ENCODE measurements around the gene SUSD1.
A peak's percentile ranks its signal among the peaks of the same experiment; 100 is the strongest.

SUSD1 gene

GRCh38 chr9:112072721-112073638 lies 102.1 kb downstream of the SUSD1 start:
- no peak for FAIRE-seq
- no peak for DNase-seq (ENCODE audit: insufficient read length, low spot score)

DNA sequence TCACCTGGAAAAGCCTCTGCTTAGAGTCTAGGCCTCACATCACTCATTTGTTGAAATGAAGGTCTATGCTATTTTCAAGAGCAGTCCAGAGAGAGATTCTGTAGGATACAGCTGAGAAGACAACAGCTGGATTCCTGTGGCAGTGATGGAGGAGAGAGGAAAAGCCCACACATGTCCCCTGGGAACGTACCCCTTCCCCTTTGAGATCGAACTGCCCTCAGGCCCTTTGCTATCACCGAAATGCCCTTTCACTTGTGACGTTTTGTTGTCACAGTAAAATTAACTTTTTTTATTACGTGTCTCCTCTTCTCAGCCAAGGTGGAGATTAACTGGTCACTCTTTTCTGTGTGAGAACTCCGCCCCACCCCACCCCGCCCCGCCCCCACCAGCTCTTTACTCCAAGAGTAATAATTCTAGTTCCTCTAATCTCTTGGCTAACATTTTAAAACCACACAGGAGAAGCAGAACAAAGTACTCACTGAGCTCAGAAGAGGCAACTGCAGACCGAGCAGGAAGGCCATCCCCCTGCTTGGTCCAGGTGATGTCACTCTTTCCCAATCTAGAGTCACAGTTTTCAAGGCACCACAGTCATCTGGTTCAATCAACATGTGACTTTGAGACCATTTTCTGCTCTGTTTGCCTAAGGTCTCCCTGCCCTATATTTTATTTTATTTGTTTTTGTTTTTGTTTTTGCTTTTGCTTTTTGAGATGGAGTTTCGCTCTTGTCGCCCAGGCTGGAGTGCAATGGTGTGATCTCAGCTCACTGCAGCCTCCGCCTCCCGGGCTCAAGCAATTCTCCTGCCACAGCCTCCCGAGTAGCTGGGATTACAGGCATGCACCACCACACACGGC lies 105.6 kb downstream of the SUSD1 start:
- peak; percentile 66 for FAIRE-seq

DNA sequence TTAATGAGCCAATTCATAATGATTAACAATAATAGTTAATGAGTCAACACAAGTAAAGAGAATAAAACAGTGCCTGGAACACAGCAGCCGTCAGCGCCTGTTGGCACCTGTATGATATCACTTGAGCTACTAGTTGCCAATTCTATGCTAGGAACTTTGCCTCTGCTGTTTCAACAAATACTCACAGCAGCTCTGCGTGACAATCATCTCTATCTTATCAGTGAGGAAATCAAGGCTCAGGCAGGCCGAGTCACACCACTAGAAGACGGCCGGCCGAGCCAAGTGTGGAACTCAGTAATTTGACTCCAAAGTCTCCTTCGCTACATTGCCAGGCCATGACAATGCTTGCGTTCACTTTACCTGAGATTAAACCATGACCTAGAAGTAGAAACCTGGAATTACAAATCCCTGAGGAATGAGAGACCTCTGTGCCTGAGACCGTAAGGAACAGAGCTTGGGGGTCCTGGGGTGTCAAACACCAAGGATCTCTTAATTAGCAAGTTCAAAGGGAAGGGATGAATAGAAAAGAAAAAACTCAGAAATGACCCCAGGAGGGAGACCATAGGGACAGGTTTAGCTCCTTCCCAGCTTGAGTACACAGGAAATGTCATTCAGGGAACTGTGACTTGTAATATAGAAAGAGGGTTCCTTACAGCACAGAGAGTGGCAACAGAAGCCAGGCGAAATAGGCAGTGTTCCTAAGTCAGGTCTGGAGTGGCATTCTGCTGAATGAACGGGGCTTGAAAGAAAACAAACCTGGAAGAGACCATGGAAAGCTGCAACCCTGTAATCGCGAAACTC lies 109.1 kb downstream of the SUSD1 start:
- FAIRE-seq = no peak

More for the DNA sequence above, 105.6 kb downstream of the SUSD1 start:
- no peak for DNase-seq (ENCODE audit: insufficient read length, low spot score)

DNA sequence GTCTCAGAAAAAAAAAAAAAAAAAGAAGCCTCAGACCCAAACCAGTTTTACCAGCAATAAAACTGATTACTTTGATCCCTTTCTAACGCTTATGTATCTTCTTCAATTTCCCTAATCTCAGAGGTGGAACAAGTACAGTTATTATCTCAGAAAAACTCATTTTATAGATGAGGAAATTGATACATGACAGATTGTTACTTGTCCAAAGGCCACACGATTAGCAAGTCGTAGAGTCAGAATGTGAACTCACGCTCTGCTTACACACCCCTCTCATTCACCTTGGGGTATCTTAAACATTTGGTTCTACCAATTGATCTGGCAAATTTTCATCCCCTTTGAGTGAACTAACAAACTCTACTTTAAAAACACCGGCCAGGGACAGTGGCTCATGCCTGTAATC lies 110.2 kb downstream of the SUSD1 start:
- no peak for DNase-seq (ENCODE audit: insufficient read length, low spot score)
- FAIRE-seq = no peak

More for the DNA sequence above, 109.1 kb downstream of the SUSD1 start:
- DNase-seq (ENCODE audit: insufficient read length, low spot score) = no peak

DNA sequence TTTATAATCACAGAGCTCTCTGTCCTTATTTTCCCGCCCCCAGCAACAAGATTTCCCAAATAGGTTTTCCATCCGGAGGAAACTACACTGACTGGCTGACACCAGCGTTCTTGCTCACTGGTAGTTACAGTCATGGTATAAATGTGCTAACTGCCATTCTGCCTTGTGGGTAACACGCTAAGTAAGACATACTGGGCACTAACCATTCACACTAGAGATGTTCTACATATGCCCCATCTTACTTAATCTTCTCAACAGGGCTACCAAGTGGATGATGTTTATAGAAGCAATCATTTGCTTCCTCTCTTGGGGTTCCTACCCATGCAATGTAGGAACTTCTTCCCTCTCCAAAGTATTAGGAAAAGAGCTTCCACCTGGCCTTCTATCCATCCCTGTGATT lies 111.5 kb downstream of the SUSD1 start:
- no peak for DNase-seq (ENCODE audit: insufficient read length, low spot score)
- no peak for FAIRE-seq

GRCh38 chr9:112063151-112063550 lies 111.9 kb downstream of the SUSD1 start:
- DNase-seq (ENCODE audit: insufficient read length, low spot score) = no peak
- FAIRE-seq = no peak

DNA sequence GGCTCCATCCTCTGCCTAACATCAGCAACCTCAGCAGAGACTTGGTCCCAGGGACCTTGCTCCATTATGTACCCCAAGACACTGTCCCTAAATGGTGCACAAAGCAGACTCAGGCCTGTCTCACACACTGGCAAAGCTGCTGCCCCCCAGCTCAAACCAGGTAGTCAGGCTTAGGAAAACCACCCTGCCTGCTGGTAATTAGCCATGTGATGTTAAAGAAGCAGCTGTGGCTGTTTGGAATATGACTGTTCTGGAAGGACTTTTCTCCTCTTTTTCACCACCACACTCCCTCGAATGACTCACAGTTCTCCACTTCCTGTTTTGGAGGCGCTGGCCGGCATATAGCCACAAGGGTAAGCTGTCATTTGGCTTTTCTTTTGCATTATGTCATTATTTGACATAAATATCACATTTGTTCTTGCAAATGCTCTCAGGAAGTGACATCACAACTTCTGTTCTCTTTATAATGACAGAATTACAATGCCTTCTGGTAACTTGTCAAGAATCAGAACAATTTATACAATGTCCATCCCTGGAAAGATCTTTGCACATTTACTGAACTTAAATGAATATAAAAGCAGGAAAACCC lies 113.9 kb downstream of the SUSD1 start:
- peak; percentile 41 for DNase-seq (ENCODE audit: insufficient read length, low spot score)

DNA sequence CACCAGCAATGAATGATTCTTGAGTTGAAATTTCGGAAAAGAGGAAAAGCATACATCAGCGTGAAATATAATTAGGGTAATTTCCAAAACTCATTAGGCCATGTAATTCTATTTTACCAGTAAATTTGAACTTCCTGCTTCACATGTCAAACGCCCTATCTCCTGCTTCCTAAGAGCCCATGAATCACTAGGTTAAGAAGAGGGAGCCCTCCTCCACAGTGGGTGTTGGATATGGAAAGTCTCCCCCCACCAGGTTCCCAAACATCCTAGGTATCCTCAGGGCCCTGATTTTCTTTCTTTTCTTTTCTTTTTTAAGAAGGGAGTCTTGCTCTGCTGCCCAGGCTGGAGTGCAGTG lies 115.2 kb downstream of the SUSD1 start:
- DNase-seq (ENCODE audit: insufficient read length, low spot score) = no peak
- no peak for FAIRE-seq

More for the DNA sequence above, 113.9 kb downstream of the SUSD1 start:
- FAIRE-seq = peak; percentile 31

- FAIRE-seq = no peak
- DNase-seq (ENCODE audit: insufficient read length, low spot score) = no peak
Measured at GRCh38 chr9:112059145-112059965, 115.7 kb downstream of the SUSD1 start.

- FAIRE-seq (no peak), DNase-seq (ENCODE audit: insufficient read length, low spot score) (no peak)
Measured at GRCh38 chr9:112056996-112057395, 118.1 kb downstream of the SUSD1 start.

GRCh38 chr9:112054916-112055315 lies 120.2 kb downstream of the SUSD1 start:
- FAIRE-seq = no peak

DNA sequence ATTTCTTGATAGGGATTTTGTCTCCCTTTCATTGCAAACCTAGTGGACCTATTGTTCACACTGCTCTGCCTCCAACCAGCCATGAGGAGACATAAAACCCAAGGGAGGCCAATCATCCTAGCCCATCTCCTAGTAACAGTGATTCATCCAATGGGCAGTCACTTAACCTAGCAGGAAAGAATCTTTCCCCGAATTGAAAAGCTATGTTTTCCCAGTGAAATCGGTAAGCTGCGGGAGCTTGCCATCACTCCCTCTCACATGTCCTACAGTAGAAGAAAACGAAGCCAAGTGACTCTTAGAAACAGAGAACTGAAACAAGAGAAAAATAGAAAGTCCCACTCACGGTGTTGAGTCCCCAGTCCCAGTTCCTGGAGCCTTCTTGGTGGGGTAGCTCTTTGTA lies 123.3 kb downstream of the SUSD1 start:
- FAIRE-seq (peak; percentile 85), DNase-seq (ENCODE audit: insufficient read length, low spot score) (no peak)

More at GRCh38 chr9:112054916-112055315, 120.2 kb downstream of the SUSD1 start:
- no peak for DNase-seq (ENCODE audit: insufficient read length, low spot score)

DNA sequence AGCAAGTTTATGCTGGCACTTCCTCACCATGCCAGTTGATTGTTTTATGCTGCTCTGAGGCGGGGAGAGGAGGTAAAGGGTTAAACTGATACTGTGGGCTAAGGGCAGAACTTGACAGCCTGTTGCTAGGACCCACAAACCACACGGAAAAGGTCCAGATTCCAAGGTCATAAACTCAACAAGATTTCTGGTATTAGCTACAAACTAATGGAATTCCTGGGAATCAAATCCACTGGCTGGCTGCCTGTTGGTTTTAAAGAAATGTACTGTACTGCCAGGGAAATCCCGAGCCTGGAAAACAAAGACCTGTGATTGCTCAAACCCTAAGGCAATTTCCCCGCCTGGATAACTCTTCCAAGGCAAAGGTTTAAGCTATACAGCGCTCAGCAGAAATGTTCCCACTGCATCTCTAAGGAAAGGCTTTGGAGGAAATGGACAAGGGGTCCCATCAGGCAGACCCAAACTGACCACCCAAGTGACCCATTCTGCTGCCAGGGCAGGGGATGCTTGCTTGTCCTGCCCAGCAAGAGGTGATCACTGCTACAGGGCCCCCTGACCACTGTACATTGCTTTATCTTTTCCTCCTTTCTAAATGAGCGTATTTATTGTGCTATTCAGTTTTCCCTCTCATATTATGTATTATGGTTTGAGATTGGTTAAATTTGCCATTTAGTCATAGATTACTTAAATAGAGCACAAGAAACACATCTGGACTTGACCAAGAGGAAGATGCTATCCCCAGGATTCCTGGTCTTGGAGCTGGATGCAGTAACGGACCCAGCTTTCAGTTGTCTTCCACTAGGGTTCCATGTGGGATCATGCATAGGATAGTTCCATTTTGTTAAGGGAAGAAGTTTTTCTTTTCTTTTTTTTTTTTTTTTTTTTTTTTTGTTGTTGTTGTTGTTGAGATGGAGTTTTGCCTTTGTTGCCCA lies 124.3 kb downstream of the SUSD1 start:
- DNase-seq (ENCODE audit: insufficient read length, low spot score) = no peak
- no peak for FAIRE-seq

DNA sequence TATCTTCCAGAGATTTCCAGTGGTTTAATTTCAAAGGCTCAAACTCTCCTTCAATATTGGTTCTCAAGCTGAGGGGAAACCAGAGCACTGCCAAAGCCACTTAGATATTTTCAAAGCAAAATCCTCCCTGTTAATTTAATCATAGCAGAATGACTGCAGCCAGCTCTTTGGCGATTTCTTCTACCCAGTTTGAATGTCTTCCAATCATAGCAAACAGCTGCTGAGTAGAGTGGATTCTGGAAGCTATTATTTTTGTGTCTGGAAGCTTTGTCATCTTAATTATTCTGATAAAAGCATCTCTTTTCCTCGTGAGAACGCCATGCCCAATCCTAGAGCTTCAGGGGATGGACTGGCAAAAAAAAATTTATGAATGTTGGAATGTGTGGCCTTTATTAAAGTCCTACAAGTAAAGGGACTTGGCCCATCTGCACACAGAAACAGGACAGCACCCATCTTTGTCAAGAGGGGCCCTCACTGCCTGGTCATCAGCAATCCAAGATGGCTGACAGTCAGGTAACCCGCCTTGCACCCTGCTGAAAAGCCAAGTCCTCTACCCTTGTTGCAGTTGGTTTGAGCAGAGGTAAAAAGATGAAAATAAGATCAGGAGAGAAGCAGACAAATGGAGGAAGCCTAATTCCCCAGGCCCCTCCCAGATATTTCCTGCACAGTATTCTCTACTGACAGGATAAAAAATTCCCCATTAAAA lies 125.1 kb downstream of the SUSD1 start:
- no peak for DNase-seq (ENCODE audit: insufficient read length, low spot score)
- FAIRE-seq = no peak

DNA sequence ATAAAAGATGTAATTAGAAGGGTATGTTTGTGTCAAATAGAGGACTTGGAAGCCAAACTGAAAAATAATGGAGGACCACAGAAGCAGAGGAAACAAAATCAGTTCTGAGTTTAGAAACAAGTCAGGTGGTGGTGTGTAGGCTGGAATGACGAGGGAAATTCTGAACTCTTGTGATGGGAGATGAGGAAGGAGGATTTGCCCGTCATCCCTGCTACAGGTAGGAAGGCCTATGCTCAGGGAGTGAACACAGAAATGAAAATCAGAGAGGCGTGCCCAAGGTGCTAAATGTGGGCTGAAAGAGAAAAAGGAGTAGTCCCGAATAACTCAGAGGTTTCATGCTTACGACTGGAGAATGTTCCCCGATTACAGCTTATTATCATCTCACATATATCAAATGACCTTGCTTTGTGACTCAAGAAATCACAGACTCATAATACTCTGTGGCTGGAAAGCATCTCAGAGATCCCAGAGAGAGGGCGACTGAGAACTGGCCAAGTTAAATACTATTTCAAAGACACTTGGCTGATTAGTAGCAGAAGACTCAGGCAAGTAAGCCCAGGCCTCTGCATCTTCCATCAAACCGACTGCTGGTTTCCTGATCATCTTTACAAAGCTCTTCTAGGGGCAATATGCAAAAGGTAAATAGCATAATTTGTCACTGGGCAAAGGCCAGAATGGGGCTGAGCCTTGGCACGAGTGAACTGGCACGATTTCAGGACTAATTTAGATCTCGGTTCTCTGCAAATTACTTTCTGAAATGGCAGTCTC lies 126.0 kb downstream of the SUSD1 start:
- no peak for DNase-seq (ENCODE audit: insufficient read length, low spot score)

DNA sequence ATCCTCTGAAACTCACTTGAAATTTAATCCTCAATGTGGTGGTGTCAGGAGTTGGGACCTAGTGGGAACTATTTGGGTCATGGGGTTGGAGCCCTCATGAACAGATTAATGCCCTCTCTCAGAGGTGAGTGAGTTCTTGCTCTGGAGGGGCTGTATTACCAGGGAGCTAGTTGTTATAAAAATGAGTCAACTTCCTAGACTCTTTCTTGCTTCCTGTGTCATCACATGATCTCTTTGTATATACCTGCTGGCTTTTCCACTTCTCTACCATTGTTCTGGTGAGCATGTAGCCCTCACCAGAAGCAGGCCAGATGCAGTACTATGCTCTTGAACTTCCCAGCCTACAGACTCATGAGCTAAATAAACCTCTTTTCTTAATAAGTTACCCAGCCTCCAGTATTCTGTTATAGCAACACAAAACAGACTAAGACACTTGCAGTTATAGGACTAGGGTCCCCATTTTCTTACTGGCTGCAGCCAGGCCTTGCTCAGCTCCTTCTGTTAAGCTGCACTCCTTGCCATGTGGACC lies 127.5 kb downstream of the SUSD1 start:
- no peak for FAIRE-seq
- DNase-seq (ENCODE audit: insufficient read length, low spot score) = no peak

More for the DNA sequence above, 126.0 kb downstream of the SUSD1 start:
- FAIRE-seq = no peak

DNA sequence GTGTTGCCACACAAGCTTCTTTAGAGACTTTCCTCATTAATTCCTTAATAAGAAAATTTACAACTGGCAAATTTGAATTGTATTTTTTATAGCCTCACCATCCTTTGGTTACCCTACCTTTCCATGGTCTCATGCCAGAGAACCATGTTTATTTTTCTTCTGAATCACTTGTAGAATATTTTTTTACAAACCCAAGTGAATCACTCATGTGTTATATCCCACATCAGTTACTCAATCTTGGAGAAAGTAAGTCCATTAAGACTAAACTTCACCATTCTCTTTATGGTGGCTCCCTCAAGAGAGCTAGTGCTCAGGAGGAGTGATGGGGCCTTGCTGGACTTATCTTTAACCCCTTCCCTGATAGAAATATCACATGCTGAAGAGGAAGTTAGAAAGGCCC lies 128.9 kb downstream of the SUSD1 start:
- DNase-seq (ENCODE audit: insufficient read length, low spot score) (no peak), FAIRE-seq (no peak)
